HG02981 (cell line): ENCODE results near the gene GPBAR1.

Experiments used
- ATAC-seq: cut with Tn5 transposase; IDR thresholded peaks from one replicate; pipeline ENCODE4 v1.9.1; 2021; ENCODE audit warnings: mild to moderate bottlenecking, moderate library complexity; ENCODE audit not compliant: unreplicated experiment

GPBAR1 gene

DNA sequence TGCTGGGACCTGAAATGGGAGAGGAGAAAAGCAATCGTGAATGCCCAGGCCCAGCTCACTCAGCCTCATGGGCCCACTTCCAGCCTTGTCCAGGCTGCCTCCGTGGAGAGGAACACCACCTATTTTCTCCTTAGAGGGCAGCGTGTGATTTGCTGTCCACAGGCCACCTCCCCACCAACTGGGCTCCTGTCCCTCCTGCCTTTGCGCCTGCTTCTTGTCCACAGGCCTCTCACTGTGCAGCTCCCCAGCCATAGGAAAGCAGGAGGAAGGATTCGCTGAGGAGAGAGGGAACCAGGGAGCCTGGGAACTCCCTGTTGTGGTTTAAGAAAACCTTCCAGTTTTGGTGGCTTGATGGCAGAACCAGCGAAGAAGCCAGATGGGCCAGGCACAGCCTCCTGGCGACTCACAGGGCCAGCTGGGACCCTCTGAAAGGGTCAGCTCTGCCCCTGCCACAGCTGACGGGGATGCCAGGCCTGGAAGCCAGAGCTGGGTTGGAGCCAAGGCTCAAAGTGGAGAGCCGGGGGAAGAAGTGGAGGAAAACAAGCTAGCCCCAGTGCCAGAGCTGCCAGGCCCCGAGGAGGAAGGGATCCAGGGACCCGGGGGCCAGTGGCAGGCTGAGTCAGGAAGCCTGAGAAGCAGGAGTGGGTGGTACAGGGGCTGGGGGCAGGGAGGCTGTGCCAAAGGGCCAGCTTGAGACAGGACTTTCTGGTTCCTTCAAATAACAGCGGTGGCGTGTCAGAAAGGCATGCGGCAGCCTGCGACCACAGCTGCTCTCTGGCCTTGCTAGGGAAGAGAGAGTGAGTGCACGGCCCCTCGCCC is 21.6 kb downstream of the GPBAR1 start:
- ATAC-seq, result no peak

GRCh38 chr2:218284106-218284811 is 23.4 kb downstream of the GPBAR1 start:
- peak; percentile 42 for ATAC-seq

DNA sequence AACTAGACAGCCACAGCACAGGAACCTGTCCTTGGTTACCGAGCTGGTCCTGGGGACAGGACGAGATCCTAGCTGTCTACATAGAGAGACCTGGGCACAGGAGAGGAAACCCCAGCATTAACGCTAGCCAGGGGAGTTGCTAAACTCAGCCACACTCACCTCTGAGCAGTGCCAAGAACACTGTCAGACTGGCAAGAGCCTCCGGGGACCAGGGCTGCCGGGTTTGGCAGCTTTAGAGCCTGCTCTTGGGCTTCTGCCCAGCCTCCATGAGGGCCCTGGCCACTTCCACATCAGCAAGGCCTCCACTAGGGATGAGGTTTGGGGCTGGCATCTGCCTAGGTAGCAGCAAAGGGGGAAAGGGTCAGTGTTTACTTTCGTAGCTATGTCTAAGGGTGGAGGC is 24.8 kb downstream of the GPBAR1 start:
- no peak for ATAC-seq

- ATAC-seq, result peak; percentile 66
These were observed 26.0 kb downstream of the GPBAR1 start for GRCh38 chr2:218286570-218287459.

DNA sequence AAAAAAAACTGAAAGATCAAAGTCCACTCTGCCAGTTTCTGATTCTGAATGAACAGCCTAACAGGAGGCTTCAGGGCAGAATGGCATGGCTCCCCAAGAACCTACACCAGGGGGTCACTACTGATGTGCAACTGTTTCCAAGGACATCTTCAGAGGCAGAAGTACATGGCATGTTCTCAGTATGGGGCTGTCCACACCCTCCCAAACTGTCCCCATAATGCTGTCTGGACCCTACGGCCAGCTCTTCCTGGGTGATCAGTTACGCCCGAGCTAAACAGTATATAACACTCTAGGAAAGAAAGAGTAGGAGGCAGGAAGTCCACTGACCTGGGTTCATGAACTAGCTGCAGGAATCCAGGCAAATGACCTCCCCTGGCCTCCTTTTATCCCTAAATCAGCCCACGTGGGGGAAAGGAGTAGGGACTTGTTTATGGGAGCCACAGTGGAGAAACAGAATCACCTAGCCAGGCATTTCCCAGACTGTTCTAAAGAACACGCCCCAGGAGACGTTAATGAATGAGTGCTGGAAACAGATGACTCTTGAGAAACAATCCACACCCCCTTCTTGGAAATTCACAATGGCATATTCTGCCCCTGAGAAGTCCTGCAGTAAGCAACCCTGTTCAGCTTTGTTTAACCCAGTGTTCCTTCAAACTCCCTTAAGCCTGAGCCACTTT is 29.0 kb downstream of the GPBAR1 start:
- ATAC-seq, result no peak

DNA sequence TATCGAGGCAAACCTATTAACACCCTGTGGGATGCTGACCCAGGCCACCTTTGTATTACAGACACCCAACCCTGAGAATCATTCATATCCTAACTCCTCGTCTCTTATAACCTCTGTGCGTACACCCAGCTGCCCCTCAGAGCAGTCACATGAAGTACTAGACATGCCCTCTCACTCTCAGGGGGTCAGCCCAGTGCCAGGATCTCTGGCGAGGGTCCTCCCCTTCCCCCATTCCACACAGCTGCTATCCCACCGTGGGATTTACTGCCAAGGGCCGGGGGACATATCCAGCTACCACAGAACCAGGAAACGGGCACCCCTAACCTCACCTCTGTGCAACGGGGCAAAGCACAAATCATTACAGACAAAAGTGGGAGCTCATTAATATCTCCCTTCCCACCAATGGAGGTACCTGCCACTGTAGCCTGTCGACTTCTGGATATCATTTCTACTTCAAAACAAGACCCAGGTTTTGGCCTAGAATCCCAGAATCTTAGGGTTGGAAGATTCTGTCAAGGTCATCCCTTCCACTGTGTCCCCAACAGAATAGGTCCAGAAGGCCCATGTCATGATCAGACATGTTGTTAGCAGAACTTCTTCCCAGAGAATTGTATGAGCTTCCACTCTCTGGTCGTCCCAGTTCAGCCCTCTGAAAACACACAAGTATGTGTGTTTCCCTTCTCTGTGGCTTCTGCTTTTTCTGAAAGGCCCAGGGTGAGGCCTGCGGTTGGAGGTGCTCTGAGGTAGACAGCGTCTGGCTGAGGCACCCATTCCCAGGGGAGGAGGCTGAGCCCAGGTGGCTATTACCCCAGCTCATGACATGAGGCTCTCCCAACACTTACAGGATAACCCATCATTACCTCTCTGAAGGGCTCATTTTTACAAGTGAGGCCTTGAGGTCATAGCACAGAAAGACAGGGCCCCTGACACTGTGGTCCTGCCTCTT is 29.8 kb downstream of the GPBAR1 start:
- ATAC-seq, result peak; percentile 46

DNA sequence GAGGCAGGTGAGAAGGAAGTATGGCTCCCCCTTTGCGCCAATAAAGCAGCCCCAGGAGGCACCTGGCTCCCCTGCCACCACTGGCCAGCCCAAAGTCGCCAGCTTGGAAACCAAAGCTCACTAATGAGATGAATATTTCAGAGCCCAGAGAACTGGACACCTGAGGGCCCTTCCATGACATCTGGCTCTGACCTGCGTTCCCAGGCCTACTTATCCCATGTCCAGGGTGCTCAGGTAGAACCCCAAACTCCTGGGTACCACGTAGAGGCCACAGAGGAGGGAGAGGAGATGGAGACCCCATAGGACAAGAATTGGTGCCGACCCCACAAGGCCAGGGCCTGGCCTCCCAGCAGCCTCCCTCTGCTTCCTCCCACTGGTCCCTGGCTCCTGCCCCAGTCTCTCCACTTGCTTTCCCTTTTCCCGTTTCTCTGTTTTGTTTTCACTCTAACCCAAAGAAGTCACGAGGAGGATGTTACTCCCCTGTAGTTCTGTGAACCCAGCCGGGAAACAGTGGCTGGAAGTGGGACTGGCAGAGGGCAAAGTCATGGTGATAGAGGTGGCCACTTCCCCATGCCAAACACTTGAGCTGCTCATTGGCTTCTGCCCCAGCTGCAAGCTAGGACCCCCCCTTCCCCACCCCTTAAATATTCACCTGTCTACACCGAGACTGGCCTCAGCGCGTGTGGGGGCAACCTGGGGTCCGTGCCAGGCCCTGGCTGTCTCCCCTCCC is 30.7 kb downstream of the GPBAR1 start:
- ATAC-seq, result no peak

DNA sequence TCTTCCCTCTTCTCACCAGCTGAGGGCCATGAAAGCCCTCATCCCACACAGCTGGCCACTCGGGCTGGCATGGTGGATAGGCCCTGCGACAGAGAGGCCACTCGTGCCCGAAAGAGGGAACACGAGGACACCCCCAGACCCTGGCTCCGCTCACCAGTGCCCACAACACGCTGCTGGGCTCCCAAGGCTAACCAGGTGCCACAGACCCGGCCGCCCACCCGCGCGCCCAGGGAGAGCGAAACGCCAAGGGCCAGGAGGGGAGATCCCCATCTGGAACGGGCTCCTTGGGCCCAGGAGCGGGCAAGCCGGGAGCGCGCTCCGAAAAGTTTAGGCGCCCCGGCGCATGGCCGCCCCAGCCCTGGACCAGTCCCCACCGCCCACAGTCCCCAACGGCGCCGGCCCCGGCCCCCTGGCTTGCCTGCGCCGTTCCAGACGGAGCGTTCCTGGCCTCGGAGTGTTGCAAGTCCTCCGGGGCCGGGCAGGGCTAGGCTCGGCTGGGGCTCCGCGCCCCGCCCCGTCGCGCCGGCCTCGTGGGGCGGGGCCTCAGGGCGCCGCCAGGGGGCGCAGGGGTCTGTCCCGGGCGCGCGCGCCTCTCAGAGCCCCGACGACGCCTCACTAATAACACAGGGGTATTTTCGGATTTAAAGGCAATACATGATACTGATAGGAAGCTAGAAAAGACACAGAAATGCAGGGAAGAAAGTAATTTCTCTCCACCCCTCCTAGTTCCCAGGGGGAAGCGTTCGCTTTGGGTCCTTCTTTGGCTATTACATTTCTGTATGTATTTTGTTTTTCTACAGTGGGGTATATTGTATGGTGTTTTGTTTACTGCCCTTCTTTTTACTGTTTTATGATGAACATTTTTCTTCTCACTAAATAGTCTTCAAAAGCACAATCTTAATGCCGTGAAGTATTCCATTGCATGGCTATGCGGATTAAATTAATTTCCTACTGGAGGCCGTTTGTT is 31.5 kb downstream of the GPBAR1 start, which contains the start of gene TMBIM1:
Gene TMBIM1 (minus strand): TSS at position 456 of the 967 bp plus-strand sequence. CDS start 10,362 bp downstream, outside the sequence.
- peak; percentile 70 for ATAC-seq

- ATAC-seq, result no peak
These were observed 33.1 kb downstream of the GPBAR1 start for GRCh38 chr2:218293715-218294429.

- ATAC-seq, result no peak
These were observed 33.7 kb downstream of the GPBAR1 start for GRCh38 chr2:218294430-218295022.

DNA sequence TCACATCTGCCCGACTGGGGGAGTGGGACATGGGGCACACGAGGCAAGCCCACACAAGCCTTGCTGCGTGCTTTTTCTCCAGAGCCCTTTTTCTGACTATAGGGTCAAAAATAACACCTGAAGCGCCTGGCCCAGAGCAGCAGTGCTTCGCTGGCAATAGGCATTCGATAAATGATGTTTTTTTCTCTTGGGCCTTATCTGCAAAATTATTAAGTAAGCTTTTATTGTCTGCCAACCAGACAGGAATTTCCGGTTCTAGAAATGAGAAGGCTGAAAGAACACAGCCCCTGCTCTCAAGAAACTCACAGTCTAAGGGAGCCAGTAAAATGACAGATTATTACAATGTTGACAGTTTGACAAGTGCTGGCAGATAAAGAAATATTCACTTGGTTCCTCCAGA is 34.2 kb downstream of the GPBAR1 start:
- ATAC-seq, result no peak

GRCh38 chr2:218296200-218296599 is 35.4 kb downstream of the GPBAR1 start:
- no peak for ATAC-seq

GRCh38 chr2:218296847-218297246 is 36.0 kb downstream of the GPBAR1 start:
- no peak for ATAC-seq

DNA sequence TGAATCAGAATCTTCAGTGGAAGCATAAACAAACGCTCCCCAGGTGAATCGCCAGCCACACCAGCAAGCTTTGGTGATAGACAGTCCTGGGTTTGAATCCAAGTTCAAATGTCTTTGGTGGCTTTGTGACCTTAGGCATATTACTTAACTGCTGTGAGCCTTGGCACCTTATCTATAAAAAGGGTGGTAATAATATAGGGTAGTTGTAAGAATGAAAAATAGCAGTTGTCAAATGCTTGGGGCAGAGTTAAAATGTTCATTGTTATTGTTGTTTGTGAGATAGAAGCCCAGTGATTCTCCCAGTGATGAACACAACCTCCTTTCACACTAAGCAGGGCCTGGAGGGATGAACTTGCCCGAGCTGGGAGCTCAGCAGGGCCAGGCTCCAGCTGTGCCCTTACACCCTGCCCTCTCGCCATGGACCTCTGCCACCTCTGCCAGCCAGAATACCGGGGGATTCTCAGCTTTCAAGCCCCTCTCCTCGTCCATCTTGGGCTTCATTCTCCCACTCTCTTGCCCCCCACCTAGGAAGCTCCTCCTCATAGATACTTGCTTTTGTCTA is 37.6 kb downstream of the GPBAR1 start:
- ATAC-seq, result no peak

GRCh38 chr2:218300141-218300540 is 39.3 kb downstream of the GPBAR1 start:
- no peak for ATAC-seq

DNA sequence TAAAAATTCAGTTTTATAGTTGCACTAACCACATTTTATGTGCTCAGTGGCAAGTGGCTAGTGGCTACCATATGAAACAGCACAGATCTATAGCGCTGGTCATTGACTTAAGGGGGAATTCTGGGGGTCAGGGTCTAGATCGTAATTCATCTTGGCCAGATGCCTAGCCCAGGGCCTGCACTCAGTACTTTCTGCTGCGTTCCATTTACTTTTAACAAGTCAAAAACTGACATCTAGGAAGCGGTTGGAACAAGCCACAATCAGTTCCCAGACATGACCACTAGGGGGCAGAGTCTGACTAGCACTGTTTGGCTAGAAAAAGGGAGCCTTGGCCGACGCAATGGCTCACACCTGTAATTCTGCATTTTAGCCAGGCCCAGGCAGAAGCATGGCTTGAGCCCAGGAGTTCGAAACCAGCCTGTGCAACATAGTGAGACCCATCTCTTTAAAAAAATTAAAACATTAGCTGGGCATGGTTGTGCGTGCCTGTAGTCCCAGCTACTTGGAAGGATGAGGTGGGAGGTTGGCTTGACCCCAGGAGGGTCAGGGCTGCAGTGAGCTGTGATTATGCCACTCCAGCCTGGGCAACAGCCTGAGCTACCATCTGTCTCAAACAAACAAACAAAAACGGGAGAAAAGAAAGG is 40.5 kb downstream of the GPBAR1 start:
- ATAC-seq, result peak; percentile 82
